Stimulated activated CD8-positive, alpha-beta memory T cell treated with anti-CD3 and anti-CD28 coated beads, Interleukin-7, amount 100 ng/mL, for 1 hour (primary cell): ENCODE measurements around the gene ENAM.

Experiments
- DNase-seq, 2 donors: peaks; one replicate each; pipeline ENCODE4 v3.0.0-alpha.2; 2020; ENCODE audit warnings: low read depth in 2 of 2

Gene ENAM, protein sequence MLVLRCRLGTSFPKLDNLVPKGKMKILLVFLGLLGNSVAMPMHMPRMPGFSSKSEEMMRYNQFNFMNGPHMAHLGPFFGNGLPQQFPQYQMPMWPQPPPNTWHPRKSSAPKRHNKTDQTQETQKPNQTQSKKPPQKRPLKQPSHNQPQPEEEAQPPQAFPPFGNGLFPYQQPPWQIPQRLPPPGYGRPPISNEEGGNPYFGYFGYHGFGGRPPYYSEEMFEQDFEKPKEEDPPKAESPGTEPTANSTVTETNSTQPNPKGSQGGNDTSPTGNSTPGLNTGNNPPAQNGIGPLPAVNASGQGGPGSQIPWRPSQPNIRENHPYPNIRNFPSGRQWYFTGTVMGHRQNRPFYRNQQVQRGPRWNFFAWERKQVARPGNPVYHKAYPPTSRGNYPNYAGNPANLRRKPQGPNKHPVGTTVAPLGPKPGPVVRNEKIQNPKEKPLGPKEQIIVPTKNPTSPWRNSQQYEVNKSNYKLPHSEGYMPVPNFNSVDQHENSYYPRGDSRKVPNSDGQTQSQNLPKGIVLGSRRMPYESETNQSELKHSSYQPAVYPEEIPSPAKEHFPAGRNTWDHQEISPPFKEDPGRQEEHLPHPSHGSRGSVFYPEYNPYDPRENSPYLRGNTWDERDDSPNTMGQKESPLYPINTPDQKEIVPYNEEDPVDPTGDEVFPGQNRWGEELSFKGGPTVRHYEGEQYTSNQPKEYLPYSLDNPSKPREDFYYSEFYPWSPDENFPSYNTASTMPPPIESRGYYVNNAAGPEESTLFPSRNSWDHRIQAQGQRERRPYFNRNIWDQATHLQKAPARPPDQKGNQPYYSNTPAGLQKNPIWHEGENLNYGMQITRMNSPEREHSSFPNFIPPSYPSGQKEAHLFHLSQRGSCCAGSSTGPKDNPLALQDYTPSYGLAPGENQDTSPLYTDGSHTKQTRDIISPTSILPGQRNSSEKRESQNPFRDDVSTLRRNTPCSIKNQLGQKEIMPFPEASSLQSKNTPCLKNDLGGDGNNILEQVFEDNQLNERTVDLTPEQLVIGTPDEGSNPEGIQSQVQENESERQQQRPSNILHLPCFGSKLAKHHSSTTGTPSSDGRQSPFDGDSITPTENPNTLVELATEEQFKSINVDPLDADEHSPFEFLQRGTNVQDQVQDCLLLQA

DNA sequence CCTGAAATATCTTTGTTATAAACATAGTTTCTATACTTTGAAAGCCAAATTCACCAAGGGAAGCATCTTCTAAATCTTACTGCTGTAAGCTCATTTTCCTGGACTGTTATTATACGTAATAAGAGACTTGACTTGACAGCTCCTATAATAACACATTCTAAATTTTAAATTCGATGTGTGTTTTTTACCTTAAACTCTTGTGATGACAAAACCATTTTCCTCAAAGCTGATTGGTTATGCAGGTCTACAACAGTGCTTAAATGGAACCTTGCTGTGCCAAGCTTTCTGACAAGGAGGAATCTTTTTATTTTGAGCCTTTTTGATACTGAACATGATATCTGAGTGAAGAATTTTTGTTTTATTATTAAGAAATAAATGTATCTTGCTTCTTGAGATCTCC lies at the start of gene ENAM:
ENAM (plus strand) TSS at position 301 of the 400 bp plus-strand sequence. CDS start 757 bp downstream, outside the sequence.
- DNase-seq = no peak

DNA sequence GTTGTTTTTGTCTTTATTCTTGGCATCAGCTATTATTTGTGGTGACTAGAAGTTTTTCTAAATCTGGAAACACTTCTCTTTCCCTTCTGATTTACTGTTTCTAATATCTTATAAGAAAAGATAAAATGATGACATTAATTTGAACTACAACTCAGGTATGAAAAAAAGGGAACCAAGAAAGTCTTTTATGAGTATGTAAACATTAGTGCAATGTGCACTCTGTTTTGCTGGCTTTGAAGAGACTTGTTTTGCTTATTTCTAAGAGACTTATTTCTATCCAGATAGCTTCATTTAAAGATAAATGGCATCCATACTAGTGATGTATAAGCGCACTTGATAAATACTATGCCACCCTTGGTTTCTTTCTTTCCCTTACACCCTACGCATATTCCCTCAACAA lies 46.6 kb upstream of the ENAM start:
- no peak for DNase-seq

DNA sequence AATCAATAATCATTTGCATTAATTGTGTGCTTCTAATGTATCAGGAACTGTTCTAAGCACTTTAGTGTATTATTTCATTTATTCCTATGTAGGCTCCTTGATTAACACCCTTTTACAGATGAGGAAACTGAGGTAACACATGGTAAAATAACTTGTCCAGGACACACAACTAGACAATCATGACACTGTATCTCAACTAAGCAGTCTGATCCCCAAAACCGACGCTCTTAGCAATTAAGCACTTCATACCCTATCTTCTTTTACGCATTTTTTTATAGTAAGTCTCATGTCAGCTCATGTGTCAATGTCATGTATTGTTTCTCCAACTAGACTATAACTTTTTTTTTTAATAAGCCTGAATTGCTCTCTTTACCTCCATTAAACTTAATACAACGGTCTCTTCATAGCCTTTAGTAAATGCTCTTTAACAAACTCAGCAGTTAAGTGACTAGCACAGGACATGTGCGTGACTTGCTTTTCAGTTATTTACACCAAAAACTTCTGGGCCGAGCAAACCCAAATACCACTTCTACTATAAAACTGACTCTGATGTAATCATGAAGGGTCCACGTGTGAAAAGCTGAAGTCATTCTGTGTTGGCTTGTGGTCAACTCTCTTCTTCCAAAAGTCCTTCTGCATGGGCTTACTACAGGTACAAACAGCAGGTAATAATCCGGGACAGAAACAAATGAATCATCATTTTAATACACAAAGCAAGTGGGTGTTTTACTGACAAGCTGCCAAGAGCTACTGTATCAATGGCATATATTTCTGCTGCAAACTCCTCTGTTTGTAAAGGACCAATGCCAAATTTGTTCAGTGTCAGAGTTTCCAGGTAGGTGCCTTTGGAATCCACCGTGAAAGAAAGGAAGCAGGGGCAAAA lies 44.4 kb upstream of the ENAM start:
- DNase-seq = no peak

DNA sequence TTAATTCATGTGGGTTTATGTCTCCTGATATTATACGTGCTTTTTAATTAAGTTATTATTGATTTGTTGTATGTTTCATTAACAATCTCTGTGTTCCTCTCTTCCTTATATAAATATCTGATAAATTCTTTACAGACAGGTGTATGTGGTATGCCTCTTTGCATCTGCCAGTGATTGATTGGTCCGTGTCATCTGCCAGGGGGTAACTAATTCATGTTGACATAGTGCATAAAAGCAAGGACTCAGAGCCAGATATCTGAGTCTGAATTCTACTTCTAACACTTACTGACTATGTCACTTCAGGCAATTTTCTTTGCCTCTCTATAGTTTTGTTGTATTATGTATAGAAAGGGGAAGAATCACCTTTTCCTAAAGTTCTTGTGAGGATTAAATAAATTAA lies 41.7 kb upstream of the ENAM start:
- DNase-seq = no peak

DNA sequence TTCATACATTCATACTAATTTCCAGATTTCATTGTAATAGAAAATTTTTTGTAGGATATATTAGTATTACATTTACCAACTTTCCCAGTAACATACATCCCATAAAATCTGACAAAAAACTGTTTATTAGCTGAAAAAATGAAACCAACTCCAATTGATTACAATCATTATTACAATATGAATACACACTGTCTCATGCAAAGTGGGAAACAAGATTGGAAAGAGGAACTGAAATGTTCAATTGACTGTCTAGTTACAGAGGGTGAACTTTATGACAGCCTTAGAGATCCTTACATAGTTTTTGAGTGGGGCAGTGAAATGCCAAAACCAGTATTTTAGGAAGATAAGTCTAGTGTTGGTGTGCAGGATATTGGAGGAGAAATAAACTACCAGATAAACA lies 38.8 kb upstream of the ENAM start:
- DNase-seq = no peak

DNA sequence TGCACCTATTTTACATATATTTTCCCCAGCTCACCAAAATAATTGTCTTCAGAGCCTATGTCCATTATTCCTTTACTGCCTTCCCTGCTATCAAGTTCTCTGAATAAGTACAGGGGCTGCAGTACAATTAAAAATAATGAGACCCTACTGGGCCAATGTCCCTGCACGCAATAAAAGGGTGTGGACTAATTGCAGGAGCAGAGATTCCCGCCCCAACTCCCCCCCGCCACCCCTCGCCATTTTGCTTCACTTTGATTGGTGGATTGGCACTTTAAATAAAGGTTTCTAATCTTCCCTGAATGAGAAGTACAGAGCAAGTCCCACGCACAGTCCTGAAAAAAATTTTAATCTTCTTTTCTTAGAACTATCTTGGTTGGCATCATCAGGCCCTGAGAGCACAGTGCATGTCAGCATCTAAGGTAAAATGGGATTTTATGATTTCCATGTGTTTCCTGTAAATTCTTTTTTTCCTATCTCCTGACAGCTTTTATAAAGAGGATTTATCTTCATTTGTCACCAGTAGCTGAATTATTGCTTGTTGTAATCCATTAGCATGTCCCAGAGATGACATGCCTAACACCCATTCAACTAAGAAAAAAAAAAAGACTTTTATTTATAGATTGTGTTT lies 36.5 kb upstream of the ENAM start, which contains the start of gene AMBN:
AMBN (plus strand) TSS at position 302 of the 628 bp plus-strand sequence; CDS start at position 405, 103 bp downstream.
- DNase-seq = no peak

DNA sequence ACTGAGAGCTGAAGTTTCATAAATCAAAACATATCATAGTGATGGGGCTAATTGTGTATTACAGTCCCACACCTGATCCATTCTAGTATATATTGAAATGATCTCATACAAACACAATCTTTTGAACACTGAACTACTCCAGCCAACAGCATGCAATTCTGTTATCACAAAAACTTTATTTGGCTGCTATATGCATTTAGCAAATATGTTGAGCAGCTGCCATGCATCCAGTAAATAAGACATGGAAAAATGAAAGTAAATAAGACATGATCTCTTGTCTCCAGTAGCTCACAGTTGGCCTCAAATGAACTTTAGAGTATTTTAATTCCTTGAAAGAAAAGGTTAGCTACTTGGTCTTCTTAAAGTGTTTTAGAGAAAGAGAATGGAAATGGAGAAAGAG lies 34.3 kb upstream of the ENAM start:
- DNase-seq = no peak

DNA sequence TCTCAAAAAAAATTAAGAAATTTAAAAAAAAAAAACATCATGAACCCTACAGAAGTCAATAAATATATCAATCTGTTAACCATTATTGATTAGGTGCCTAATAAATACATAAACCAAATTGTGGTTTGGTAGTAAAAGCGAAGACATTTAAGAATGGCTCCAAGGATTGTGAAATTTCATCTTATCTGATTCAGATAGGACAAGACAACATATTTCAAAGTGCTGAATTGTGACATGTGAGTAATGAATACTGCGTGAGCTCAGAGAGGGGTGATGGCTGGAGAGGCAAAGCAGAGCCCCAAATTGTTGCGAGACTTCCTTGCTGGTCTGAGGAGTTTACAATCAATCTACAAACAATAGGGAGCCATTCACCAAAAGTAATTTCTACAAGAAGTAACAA lies 28.2 kb upstream of the ENAM start:
- DNase-seq = no peak

DNA sequence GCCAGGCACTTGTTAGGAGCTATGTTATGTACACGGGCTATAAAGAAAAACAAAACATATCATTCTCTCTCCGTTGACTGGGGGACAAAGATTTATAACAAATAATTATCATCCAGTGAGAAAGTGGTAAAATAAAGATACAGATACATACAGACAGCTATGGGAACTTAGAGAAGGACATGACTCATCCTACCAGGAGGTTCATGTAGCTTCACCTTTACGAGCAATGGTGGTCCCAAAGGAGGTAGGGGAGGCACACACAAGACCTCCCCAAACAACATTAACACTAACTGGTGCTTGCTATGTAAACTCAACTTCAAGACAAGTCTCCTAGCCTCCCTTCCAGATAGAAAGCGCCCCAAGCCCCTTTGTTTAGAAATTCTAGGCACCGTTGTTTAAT lies 27.6 kb upstream of the ENAM start:
- DNase-seq = no peak

DNA sequence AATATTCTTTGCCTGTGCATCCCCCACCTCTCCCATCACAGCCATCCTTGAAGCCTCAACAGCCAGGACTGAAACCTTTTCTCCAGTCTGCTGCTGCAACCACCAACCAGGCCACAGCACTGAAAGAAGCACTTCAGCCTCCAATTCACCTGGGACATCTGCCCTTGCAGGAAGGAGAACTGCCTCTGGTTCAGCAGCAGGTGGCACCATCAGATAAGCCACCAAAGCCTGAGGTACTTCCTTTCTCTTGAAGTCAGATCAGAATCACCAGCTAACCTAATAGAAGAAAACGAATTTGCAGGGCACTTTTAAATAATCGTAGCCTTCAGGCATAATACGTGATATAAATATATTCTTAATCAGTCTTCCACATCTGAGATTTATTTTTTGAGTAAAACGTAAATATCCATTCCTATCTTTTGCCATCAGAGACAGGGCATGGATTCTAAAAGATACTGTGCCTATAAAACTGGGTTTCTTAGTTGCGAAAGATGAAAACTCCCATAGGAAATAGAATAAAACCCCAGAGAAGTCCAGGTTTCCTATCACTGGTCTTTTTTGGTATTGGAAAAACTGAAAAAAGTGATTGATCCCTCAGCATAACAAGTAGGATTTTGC lies 27.0 kb upstream of the ENAM start:
- DNase-seq = peak; percentile 12 to 30

DNA sequence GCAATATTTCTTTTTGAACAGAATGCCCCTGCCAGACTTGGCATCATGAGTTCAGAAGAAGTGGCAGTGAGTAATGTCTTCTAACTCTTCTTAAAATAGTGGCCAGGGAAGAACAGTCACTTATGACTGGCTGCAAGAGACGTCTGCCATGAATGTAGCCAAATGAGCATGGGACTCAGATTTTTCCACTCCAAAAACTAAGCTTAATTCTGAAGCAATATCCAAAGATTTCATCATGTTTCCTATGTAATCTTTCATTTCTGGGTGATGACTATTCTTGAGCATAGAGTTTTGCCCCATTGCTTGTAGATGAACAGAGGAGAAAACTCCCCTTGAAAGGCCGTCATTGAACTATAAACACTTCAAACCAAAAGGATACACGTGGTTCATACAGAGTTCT lies 24.7 kb upstream of the ENAM start:
- DNase-seq = no peak

DNA sequence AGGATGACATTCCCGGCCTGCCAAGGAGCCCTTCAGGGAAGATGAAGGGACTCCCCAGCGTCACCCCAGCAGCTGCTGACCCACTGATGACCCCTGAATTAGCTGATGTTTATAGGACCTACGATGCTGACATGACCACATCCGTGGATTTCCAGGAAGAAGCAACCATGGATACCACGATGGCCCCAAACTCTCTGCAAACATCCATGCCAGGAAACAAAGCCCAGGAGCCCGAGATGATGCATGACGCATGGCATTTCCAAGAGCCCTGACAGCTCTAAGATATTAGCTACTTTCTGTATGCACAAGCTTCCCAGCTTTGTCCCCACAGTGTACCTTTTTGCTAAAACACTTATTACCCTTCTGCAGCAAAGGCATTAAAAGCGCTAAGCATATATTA lies 22.1 kb upstream of the ENAM start:
- no peak for DNase-seq

DNA sequence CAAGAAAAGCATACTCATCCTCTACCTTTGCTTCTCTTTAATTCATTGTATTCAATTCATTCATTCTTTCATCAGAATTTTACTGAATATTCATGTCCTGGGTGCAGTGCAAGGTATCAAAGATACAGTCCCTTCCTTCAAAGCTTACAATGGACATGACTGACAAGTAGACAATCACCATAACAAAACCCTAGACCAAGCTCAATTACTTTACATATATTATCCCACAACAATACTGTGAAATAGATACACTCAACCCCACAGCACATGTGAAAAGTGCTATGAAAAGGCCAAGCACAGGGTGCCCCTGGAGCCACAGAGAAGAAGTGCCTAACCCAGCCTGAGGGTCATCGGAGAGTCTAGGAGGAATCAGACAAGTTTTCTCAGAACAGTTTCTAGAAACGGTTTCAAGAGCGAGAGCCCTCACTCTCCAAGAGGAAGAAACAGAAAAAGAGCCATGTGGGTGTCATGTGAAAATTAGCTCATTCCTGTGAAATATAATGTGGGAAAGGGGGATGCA lies 21.1 kb upstream of the ENAM start:
- DNase-seq = no peak

DNA sequence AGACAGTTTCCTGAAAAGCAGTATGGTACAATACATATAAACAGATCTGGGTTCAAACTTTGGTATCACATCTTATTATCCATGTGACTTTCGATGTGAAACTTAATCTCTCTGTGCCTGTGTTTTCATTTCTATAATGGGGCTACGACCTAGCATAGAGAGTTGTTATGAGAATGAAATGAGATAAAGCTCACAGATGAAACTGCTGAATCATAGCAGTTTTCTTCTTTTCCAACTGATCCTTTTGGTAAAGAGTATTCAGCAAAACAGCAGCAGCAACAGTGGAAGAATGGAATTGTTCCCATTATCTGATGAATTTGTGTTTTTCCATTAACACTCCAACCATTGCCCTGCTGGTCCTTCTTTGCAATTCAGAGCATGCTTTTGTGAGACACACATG lies 20.2 kb upstream of the ENAM start:
- no peak for DNase-seq

DNA sequence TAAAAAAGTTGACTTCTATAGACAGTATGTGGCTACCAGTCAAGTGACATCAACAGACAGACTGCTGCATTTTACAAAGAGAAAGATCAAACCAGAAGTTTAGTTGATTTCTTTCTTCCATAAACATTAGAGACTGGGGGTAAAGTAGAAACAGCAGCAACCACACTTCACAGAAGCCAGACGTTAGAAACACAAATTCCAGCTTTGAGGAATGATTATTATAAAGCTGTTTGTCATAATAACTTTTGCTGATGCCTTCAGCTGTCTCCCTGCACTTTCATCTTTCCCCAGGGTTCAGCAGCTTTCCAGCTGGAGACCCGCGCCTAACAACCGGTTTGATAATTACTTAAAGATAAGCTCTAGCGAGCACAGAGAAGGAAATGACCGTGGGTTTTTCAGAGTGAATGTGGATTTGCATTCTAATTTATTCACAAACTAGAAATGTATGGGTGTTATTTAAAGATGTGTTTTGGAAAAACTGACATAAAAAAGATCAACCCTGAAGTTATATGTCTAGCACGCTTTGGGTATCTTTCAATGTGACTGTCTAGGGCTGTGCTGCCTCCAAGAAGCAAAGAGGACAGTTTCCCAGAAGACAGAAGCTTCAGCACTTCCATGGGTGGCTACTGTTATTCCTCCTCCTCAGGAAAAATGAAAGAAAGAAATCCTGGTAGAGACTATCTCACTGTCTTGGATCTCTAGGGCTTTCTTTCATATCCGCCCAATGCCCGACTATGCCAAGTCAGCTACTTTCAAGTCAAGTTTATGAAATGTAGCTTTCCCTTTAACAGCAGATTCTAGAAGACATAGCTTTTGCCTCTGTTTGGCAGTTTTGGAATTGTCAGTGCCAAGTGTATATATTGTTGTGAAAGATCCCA lies 15.0 kb upstream of the ENAM start:
- DNase-seq = no peak

DNA sequence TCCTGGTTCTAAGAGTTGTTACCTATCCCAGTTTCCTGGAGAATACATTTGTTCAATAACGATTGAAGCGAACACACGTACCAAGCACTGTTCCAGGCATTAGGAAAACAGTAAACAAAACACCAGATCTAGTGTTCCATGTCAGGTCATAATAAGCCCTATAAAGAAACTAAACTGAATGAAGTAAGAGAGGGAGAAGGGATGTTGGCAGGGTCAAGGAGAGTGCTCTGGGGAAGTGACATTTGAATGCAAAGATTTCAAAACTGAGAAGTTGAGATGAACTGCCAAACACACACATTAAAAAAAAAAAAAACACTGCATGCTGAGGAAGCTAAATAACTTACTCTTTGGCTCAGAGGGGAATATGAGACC lies 14.4 kb upstream of the ENAM start:
- no peak for DNase-seq

DNA sequence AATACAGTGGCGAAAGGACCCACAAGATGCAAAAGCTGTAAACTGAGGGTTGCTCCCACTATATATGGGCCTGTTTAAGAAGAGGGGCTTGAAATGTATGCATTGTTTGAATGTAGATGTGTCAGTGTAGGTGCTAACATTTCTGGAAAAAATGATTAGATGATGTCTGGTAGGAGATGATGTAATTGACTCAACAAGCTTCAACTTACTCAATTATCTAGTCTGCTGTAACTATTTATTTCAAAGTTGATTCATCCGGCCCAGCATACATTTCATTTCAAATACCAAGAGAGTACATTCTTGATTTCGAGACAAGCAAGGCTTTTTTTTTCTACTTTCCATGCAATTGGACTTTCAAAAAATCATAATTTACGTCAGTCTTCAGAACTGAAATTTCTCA lies 9.3 kb upstream of the ENAM start:
- no peak for DNase-seq

DNA sequence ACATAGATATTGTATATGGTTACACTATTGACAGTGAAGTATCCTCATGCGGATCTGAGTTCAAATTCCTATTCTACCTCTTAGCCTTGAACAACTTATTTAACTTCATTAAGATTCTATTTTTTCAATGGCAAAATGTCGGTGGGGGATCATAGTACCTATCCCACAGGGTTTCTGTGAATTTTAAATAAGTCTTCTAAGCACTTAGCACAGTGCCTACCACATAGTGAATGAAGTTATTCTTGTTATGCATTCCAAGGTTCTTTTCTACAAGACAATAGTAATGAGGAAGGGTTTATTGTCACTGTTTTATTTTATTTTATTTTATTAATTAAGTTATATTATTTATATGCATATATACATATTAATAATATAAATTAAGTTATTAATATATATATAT lies 8.8 kb upstream of the ENAM start:
- no peak for DNase-seq

DNA sequence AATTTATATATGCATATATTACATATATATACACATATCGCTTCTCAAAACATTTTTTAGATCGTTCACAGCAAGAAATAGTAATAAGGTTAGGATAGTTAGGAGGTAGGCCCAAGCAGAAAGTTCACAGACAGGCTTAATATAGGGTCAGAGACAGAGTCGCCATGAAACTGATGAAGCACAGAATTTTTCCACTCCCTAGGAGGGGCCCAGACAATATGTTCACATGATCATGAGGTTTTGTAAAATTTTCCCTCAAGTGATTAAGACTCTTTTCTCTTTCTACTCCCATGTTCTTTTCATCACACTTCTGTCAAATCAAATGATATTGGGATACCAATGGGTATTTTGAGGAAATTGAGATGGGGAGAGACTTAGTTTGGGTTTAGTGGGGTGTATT lies 5.2 kb upstream of the ENAM start:
- no peak for DNase-seq
